NCI-H1436 treated with DMSO at 0.1 percent for 48 hours (cell line): ENCODE results near the gene PTPRN2.

Experiments
- DNase-seq: peaks from one replicate; lab custom pipeline; 2025; lab: John Stamatoyannopoulos, UW

PTPRN2 gene

GRCh38 chr7:157865351-157866165, 722.1 kb downstream of the PTPRN2 start:
- DNase-seq, result no peak

GRCh38 chr7:157864911-157865310, 722.7 kb downstream of the PTPRN2 start:
- DNase-seq, result no peak

GRCh38 chr7:157863906-157864810, 723.5 kb downstream of the PTPRN2 start:
- no peak for DNase-seq

- DNase-seq, result no peak
Measured at GRCh38 chr7:157863176-157863575, 724.4 kb downstream of the PTPRN2 start.

GRCh38 chr7:157862731-157863130, 724.9 kb downstream of the PTPRN2 start:
- DNase-seq, result no peak

- no peak for DNase-seq
Measured at GRCh38 chr7:157861551-157861950, 726.1 kb downstream of the PTPRN2 start.

GRCh38 chr7:157861031-157861491, 726.6 kb downstream of the PTPRN2 start:
- DNase-seq, result no peak

- no peak for DNase-seq
Measured at GRCh38 chr7:157860406-157860805, 727.2 kb downstream of the PTPRN2 start.

- no peak for DNase-seq
Measured at GRCh38 chr7:157859915-157860314, 727.7 kb downstream of the PTPRN2 start.

GRCh38 chr7:157857578-157858075, 730.0 kb downstream of the PTPRN2 start:
- DNase-seq, result no peak

- DNase-seq, result no peak
Measured at GRCh38 chr7:157856873-157857577, 730.6 kb downstream of the PTPRN2 start.

GRCh38 chr7:157855452-157856213, 732.0 kb downstream of the PTPRN2 start:
- no peak for DNase-seq

- DNase-seq, result no peak
Measured at GRCh38 chr7:157855016-157855415, 732.6 kb downstream of the PTPRN2 start.

GRCh38 chr7:157854066-157854891, 733.3 kb downstream of the PTPRN2 start:
- DNase-seq, result no peak

GRCh38 chr7:157853789-157854065, 733.9 kb downstream of the PTPRN2 start:
- no peak for DNase-seq

- no peak for DNase-seq
Measured at GRCh38 chr7:157853076-157853788, 734.4 kb downstream of the PTPRN2 start.

GRCh38 chr7:157851501-157852067, 736.0 kb downstream of the PTPRN2 start:
- DNase-seq, result peak; percentile 75

GRCh38 chr7:157850481-157851444, 736.9 kb downstream of the PTPRN2 start:
- DNase-seq, result no peak
